HepG2 (cell line): ENCODE measurements around the gene MYL3. TPM values are rescaled to one million over a fixed set of nuclear protein-coding genes. Genes with fewer than 3 reads are reported as not detected.

ENCODE experiments used
- ATAC-seq: fragments of 200-7000 bp; cut with Tn5 transposase; 3 replicates; pipeline ENCODE4 v1.9.1; 2020; ENCODE audit warnings: mild to moderate bottlenecking, moderate library complexity
- BruUV-seq: library from RNA; stranded (reverse); fragments of 400-500 nt; replicated peaks from 2 replicates; lab custom pipeline; 2021; lab: Mats Ljungman, UMichigan
- CTCF ChIA-PET: fragments of 300-600 bp; formaldehyde crosslinking; extraction: SDS; loops from one replicate; lab custom pipeline; 2021; ENCODE audit warnings: low total read pairs, inconsistent platforms, low intra/inter-chr PET ratio; lab: Yijun Ruan, JAX
- POLR2A ChIA-PET: fragments of 350-600 bp; sonication (Branson Sonifier 250); formaldehyde crosslinking; loops from one replicate; lab custom pipeline; 2020; ENCODE audit warnings: antibody characterized with exemption, inconsistent platforms; lab: Yijun Ruan, JAX
- DNase-seq: peaks from one replicate; pipeline ENCODE4 v3.0.0-alpha.2; 2015; ENCODE audit warnings: low spot score
- FAIRE-seq: peaks from 3 replicates; lab custom pipeline; 2011; peaks lifted over from hg19 to GRCh38; lab: Jason Lieb, UNC
- H2AFZ ChIP-seq: one replicate; pipeline ENCODE4 v1.6.1; 2011; ENCODE audit warnings: low read length, inconsistent platforms
- H3K27ac ChIP-seq: fragments of 300-600 bp; 3 replicates; pipeline ENCODE4 v1.8.0; 2011; ENCODE audit warnings: mixed run types, mild to moderate bottlenecking, mixed read lengths, low read length, inconsistent platforms; ENCODE audit not compliant: insufficient read depth; ENCODE audit errors: extremely low read length
- H3K27me3 ChIP-seq, 2 experiments: fragments of 200-600 bp in 1 of 2; 2 replicates in 1 of 2; 3 replicates in 1 of 2; pipeline versions ENCODE4 v1.6.0 to v1.8.0; 2011; ENCODE audit warnings: low read length in 2 of 2, mild to moderate bottlenecking in 2 of 2, moderate library complexity in 2 of 2, inconsistent platforms in 1 of 2; ENCODE audit not compliant: insufficient read depth in 2 of 2, control insufficient read depth in 1 of 2
- H3K36me3 ChIP-seq, 2 experiments: fragments of 200-600 bp in 1 of 2; replicated peaks in 1 of 2; 2 replicates in 1 of 2; 3 replicates in 1 of 2; pipeline versions ENCODE4 v1.5.1 to v1.8.0; 2011; ENCODE audit warnings: low read length in 2 of 2, inconsistent platforms in 1 of 2; ENCODE audit not compliant: insufficient read depth in 2 of 2, control insufficient read depth in 1 of 2
- H3K4me1 ChIP-seq: 2 replicates; pipeline ENCODE4 v1.5.1; 2012; ENCODE audit warnings: low read length, inconsistent platforms; ENCODE audit not compliant: insufficient read depth
- H3K4me2 ChIP-seq: 2 replicates; pipeline ENCODE4 v1.6.0; 2011; ENCODE audit warnings: low read depth, low read length, inconsistent platforms
- H3K4me3 ChIP-seq, 3 experiments: fragments of 200-600 bp in 1 of 3; sonication (generic), shearing (Covaris generic) in 1 of 3; replicated peaks in 1 of 3; 2 replicates each; pipeline ENCODE4 v1.5.1; 2011 to 2016; ENCODE audit warnings: low read length in 3 of 3, inconsistent platforms in 2 of 3, low read depth in 2 of 3, mild to moderate bottlenecking in 2 of 3, control low read depth in 1 of 3, mixed read lengths in 1 of 3; ENCODE audit not compliant: insufficient read depth in 1 of 3
- H3K79me2 ChIP-seq: one replicate; pipeline ENCODE4 v1.6.1; 2011; ENCODE audit warnings: low read length, inconsistent platforms; ENCODE audit not compliant: insufficient read depth
- H3K9ac ChIP-seq: 2 replicates; pipeline ENCODE4 v1.6.0; 2011; ENCODE audit warnings: mild to moderate bottlenecking, low read depth, low read length, inconsistent platforms; ENCODE audit not compliant: insufficient read depth
- H3K9me3 ChIP-seq: 2 replicates; pipeline ENCODE4 v1.5.1; 2012; ENCODE audit warnings: mild to moderate bottlenecking, low read length
- H4K20me1 ChIP-seq: 2 replicates; pipeline ENCODE4 v1.6.0; 2011; ENCODE audit warnings: inconsistent platforms, mild to moderate bottlenecking, low read length, moderate library complexity; ENCODE audit not compliant: insufficient read depth
- EEA1 ChIP-seq: sonication (generic); formaldehyde crosslinking; IDR thresholded peaks from 2 replicates; pipeline ENCODE4 v1.5.1; 2020; ENCODE audit warnings: mild to moderate bottlenecking, missing genetic modification reagents, borderline replicate concordance
- EZH2 ChIP-seq: conservative IDR thresholded peaks from 2 replicates; pipeline ENCODE4 v1.6.1; 2012; ENCODE audit warnings: mild to moderate bottlenecking, low read depth, low read length, moderate library complexity
- GATAD2A ChIP-seq: IDR thresholded peaks from 2 replicates; pipeline ENCODE4 v1.6.1; 2016
- HNRNPK ChIP-seq: fragments of 200-400 bp; formaldehyde crosslinking; IDR thresholded peaks from 2 replicates; pipeline ENCODE4 v1.6.1; 2018; ENCODE audit warnings: low read length, low read depth, moderate library complexity, mild to moderate bottlenecking; ENCODE audit not compliant: poor library complexity, severe bottlenecking
- KLF11 ChIP-seq: IDR thresholded peaks from 2 replicates; pipeline ENCODE4 v1.6.1; 2016; ENCODE audit warnings: missing compliant biosample characterization
- MEIS1 ChIP-seq: sonication (generic); formaldehyde crosslinking; IDR thresholded peaks from 2 replicates; pipeline ENCODE4 v1.9.0; 2021; ENCODE audit warnings: mild to moderate bottlenecking, missing genetic modification reagents, moderate library complexity, borderline replicate concordance
- MTF2 ChIP-seq: sonication (generic); formaldehyde crosslinking; IDR thresholded peaks from 2 replicates; pipeline ENCODE4 v1.5.0; 2020; ENCODE audit warnings: missing genetic modification reagents, borderline replicate concordance
- ZBTB7A ChIP-seq: sonication (generic); formaldehyde crosslinking; IDR thresholded peaks from 2 replicates; pipeline ENCODE4 v1.8.0; 2022; ENCODE audit warnings: mild to moderate bottlenecking, missing genetic modification reagents
- ZNF777 ChIP-seq: sonication (generic); formaldehyde crosslinking; IDR thresholded peaks from 2 replicates; pipeline ENCODE4 v1.4.0; 2020; ENCODE audit warnings: missing genetic modification reagents
- ZNF788 ChIP-seq: sonication (generic); formaldehyde crosslinking; IDR thresholded peaks from 2 replicates; pipeline ENCODE4 v1.5.0; 2020; ENCODE audit warnings: mild to moderate bottlenecking, missing genetic modification reagents, borderline replicate concordance
- WGBS: methylation state at CpG from one replicate; pipeline ENCODE4 v1.1.6; 2017; ENCODE audit warnings: low lambda C conversion rate; 5-methylcytosine and 5-hydroxymethylcytosine counted together
- in situ Hi-C: cut with HindIII; loops from 2 replicates; pipeline ENCODE4 v1.10.0; 2017; ENCODE audit warnings: low pct_unique_long_range_greater_than_20kb; ENCODE audit not compliant: extremely low pct_ligation_motif_present
- intact Hi-C: fragments of 100-400 bp; cut with micrococcal nuclease; formaldehyde crosslinking; loops from one replicate; pipeline ENCODE4 v1.10.0; 2022; ENCODE audit not compliant: unreplicated experiment
- polyA plus RNA-seq, 8 experiments: library from polyadenylated mRNA; depleted of rRNA in 3 of 8; stranded (reverse) in 7 of 8; unstranded in 1 of 8; fragments of >200 nt; fragmentation: Illumina TruSeq in 4 of 8; extraction: Trizol in 4 of 8; gene quantifications; 2 replicates each; pipeline versions ENCODE4 v1.2.1 to v1.2.3, GENCODE V29; 2011 to 2016; ENCODE audit warnings: low read depth in 4 of 8, missing spikeins in 1 of 8, mixed read lengths in 1 of 8; ENCODE audit not compliant: insufficient read depth in 1 of 8
- total RNA-seq, 5 experiments: library from RNA; depleted of rRNA; stranded (reverse); fragments of >200 nt; fragmentation: Illumina TruSeq; extraction: Trizol; gene quantifications; 2 replicates each; pipeline ENCODE4 v1.2.3, GENCODE V29; 2016; ENCODE audit warnings: low read depth in 1 of 5
- TF ChIP-seq, protein P1 (sequence below): sonication (generic); formaldehyde crosslinking; IDR thresholded peaks from 2 replicates; pipeline ENCODE4 v1.4.0; 2020; ENCODE audit warnings: mild to moderate bottlenecking, missing genetic modification reagents
- TF ChIP-seq, protein P2 (sequence below): sonication (generic); formaldehyde crosslinking; IDR thresholded peaks from 2 replicates; pipeline ENCODE4 v1.5.1; 2020; ENCODE audit warnings: mild to moderate bottlenecking, missing genetic modification reagents, moderate library complexity
- TF ChIP-seq, protein P3 (sequence below): sonication (generic); formaldehyde crosslinking; IDR thresholded peaks from 2 replicates; pipeline ENCODE4 v1.4.0; 2020; ENCODE audit warnings: missing genetic modification reagents; ENCODE audit errors: not compliant biosample characterization

Gene MYL3
- total and polyA plus RNA-seq, 2 of the 13 experiments (the other 11 are each of a cell fraction or from before 2014, with no cell fraction given) = not detected

DNA sequence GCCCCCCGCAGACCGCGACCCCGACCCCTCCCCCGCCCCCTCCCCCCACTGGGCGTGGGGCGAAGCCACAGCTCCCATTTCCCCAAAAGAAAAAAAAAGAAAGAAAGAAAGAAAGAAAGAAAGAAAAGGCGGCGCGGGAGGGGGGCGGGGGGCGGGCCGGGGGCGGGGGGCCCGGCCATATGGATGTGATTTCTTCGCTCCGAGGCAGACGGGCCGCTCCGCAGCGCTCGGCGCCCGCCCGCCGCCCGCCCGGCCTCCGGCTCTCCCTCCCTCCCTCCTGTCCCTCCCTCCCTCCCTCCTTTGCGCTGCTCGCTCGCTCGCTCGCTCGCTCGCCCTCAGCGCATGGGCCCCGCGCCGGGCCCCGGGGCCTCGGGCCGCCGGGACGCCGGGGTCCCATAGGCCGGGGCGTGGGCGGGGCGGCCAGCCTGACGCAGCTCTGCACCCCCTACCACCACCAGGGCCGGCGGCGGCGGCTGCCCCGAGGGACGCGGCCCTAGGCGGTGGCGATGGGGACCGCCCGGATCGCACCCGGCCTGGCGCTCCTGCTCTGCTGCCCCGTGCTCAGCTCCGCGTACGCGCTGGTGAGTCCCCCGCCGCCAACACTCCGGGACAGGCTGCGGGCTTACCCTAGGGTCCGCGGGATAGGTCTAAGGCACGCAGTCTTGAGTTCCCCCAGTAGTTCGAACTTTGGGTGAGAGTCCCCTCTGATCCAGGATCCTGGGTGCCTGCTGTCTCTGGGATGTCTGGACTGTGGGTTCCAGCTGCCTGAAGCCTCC, 20.0 kb upstream of the MYL3 start (continued):
- TF ChIP-seq ZNF788 (CRISPR knock-in tag) (no peak), GATAD2A (CRISPR knock-in tag) (no peak), MEIS1 (no peak)
- TF ChIP-seq, protein P1, sequence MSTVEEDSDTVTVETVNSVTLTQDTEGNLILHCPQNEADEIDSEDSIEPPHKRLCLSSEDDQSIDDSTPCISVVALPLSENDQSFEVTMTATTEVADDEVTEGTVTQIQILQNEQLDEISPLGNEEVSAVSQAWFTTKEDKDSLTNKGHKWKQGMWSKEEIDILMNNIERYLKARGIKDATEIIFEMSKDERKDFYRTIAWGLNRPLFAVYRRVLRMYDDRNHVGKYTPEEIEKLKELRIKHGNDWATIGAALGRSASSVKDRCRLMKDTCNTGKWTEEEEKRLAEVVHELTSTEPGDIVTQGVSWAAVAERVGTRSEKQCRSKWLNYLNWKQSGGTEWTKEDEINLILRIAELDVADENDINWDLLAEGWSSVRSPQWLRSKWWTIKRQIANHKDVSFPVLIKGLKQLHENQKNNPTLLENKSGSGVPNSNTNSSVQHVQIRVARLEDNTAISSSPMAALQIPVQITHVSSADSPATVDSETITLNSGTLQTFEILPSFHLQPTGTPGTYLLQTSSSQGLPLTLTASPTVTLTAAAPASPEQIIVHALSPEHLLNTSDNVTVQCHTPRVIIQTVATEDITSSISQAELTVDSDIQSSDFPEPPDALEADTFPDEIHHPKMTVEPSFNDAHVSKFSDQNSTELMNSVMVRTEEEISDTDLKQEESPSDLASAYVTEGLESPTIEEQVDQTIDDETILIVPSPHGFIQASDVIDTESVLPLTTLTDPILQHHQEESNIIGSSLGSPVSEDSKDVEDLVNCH = no peak
- TF ChIP-seq, all 625 proteins: peak for 0

DNA sequence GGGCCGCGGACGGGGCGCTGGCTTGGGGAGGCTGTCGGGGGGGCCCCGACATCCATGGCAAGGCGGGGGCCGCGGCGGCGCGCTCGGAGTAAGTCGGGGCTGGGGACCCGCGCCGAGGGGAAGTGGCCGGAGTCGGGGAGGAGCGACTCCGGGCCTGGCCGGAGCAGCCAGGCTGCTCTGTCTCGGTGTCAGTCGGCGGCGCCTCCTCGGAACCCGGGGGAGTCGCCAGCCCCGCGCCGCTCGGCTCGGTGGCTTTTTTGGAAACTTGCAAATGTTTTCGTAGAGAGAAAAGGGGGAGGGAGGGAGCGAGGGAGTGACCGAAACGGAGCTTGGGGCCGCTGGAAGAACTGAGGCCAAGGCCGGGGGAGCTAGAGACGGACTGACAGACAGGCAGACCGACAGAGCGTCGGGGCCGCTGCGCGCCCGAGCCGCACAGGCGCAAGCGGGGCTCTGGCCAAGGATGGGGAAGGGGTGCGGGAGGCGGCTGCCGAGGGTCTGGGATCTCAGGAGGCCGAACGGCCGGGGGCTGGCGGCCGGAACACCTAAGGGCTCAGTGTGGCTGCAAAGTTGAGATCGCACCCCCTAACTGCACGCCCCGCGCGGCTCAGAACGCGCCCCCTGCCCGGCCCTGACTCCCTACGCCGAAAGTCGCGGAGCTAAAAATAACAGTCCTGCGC, 19.3 kb upstream of the MYL3 start:
- no peak for DNase-seq
- Histone ChIP-seq H3K27ac (no peak overlapping the region), H3K4me3 (peak overlapping the region; percentile 45 to 66 (median 47); a peak in 5 of 6 replicates), H3K9me3 (no peaks in the 10 kb centered on the region), H2AFZ (no peak overlapping the region), H3K27me3 (peaks cover 22 to 72% of the 10 kb centered on the region in 2 experiments), H4K20me1 (peaks cover 9% of the 10 kb centered on the region; the same call in 1 of the 2 replicates), H3K79me2 (no peaks in the 10 kb centered on the region), H3K4me1 (peaks cover 28% of the 10 kb centered on the region), H3K36me3 (no peaks in the 10 kb centered on the region), H3K4me2 (peak overlapping the region; percentile 71), H3K9ac (no peak overlapping the region)
- ChIA-PET POLR2A (no interaction called here), CTCF (no interaction called here)
- no TSS peak for BruUV-seq
- WGBS = 2% methylated on average over 22 of the region's 72 CpGs
- FAIRE-seq = no peak
- intact Hi-C loops (no loop called here), in situ Hi-C loops (no loop called here)
- peak; percentile 56 for ATAC-seq
- TF ChIP-seq HNRNPK = peak; percentile 14
- no peak for TF ChIP-seq KLF11
- TF ChIP-seq ZBTB7A (CRISPR knock-in tag) = no peak
- TF ChIP-seq, protein P2, sequence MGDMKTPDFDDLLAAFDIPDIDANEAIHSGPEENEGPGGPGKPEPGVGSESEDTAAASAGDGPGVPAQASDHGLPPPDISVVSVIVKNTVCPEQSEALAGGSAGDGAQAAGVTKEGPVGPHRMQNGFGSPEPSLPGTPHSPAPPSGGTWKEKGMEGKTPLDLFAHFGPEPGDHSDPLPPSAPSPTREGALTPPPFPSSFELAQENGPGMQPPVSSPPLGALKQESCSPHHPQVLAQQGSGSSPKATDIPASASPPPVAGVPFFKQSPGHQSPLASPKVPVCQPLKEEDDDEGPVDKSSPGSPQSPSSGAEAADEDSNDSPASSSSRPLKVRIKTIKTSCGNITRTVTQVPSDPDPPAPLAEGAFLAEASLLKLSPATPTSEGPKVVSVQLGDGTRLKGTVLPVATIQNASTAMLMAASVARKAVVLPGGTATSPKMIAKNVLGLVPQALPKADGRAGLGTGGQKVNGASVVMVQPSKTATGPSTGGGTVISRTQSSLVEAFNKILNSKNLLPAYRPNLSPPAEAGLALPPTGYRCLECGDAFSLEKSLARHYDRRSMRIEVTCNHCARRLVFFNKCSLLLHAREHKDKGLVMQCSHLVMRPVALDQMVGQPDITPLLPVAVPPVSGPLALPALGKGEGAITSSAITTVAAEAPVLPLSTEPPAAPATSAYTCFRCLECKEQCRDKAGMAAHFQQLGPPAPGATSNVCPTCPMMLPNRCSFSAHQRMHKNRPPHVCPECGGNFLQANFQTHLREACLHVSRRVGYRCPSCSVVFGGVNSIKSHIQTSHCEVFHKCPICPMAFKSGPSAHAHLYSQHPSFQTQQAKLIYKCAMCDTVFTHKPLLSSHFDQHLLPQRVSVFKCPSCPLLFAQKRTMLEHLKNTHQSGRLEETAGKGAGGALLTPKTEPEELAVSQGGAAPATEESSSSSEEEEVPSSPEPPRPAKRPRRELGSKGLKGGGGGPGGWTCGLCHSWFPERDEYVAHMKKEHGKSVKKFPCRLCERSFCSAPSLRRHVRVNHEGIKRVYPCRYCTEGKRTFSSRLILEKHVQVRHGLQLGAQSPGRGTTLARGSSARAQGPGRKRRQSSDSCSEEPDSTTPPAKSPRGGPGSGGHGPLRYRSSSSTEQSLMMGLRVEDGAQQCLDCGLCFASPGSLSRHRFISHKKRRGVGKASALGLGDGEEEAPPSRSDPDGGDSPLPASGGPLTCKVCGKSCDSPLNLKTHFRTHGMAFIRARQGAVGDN (CRISPR knock-in tag) = 0 out of 2 replicates have a peak, but pooled peaks have one; percentile 4
- peak; percentile 82; the same call in 1 of the 2 replicates for TF ChIP-seq MTF2
- TF ChIP-seq, protein P3, sequence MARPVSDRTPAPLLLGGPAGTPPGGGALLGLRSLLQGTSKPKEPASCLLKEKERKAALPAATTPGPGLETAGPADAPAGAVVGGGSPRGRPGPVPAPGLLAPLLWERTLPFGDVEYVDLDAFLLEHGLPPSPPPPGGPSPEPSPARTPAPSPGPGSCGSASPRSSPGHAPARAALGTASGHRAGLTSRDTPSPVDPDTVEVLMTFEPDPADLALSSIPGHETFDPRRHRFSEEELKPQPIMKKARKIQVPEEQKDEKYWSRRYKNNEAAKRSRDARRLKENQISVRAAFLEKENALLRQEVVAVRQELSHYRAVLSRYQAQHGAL (CRISPR knock-in tag) = no peak
- TF ChIP-seq EZH2 = peak; percentile 97
- no peak for TF ChIP-seq EEA1 (CRISPR knock-in tag)
- peak; percentile 30; the same call in 1 of the 2 replicates for TF ChIP-seq ZNF777 (CRISPR knock-in tag)
